Heart left ventricle (tissue), 16 donors: ENCODE data around the gene RAB33A. TPM values are rescaled to one million over a fixed set of nuclear protein-coding genes. Genes with fewer than 3 reads are reported as not detected.

Experiments used
- ATAC-seq, 4 donors: fragments of 200-7000 bp; cut with Tn5 transposase; one replicate each; pipeline ENCODE4 v1.9.1; 2020 to 2022; ENCODE audit warnings: moderate library complexity in 4 of 4, mild to moderate bottlenecking in 3 of 4, moderate number of reproducible peaks in 1 of 4
- DNase-seq, 5 donors: peaks; one replicate each; pipeline ENCODE4 v3.0.0-alpha.2; 2020
- H3K27ac ChIP-seq, 12 donors: fragments of 200-600 bp; sonication (generic) in 4 of 12; one replicate each; pipeline versions ENCODE4 v1.5.0 to v1.8.0; 2016 to 2022; ENCODE audit warnings: mild to moderate bottlenecking in 2 of 12
- H3K27me3 ChIP-seq, 9 donors: fragments of 200-600 bp; sonication (generic) in 2 of 9; one replicate each; pipeline versions ENCODE4 v1.5.1 to v1.8.0; 2016 to 2022; ENCODE audit warnings: mild to moderate bottlenecking in 3 of 9
- H3K36me3 ChIP-seq, 9 donors: fragments of 200-600 bp; sonication (generic) in 2 of 9; one replicate each; pipeline versions ENCODE4 v1.5.0 to v1.8.0; 2018 to 2022; ENCODE audit warnings: mild to moderate bottlenecking in 2 of 9
- H3K4me1 ChIP-seq, 12 donors: fragments of 200-600 bp; sonication (generic) in 4 of 12; one replicate each; pipeline versions ENCODE4 v1.5.0 to v1.8.0; 2016 to 2022; ENCODE audit warnings: mild to moderate bottlenecking in 3 of 12
- H3K4me3 ChIP-seq, 12 donors: fragments of 200-600 bp; sonication (generic) in 4 of 12; one replicate each; pipeline versions ENCODE4 v1.5.0 to v1.8.0; 2017 to 2022; ENCODE audit warnings: mild to moderate bottlenecking in 9 of 12, moderate library complexity in 4 of 12
- H3K9me3 ChIP-seq, 12 donors: fragments of 200-600 bp; sonication (generic) in 4 of 12; one replicate each; pipeline versions ENCODE4 v1.5.0 to v1.8.0; 2016 to 2022; ENCODE audit warnings: mild to moderate bottlenecking in 1 of 12
- POLR2A ChIP-seq, 2 donors: fragments of 450-650 bp; IDR thresholded peaks; one replicate each; pipeline ENCODE4 v1.6.1; 2017; ENCODE audit warnings: antibody characterized with exemption in 2 of 2, mild to moderate bottlenecking in 2 of 2, moderate library complexity in 2 of 2
- WGBS, 4 donors: extraction: QIAGEN DNeasy Blood & Tissue Kit in 2 of 4; methylation state at CpG; one replicate each; pipeline versions ENCODE4 v1.1.5 to v1.1.7; 2013 to 2018; 5-methylcytosine and 5-hydroxymethylcytosine counted together
- intact Hi-C, 10 donors: fragments of 100-400 bp; cut with DNase I; formaldehyde crosslinking; loops; one replicate each; pipeline versions ENCODE4 v1.11.1 to v1.14.2; 2022
- polyA plus RNA-seq, 2 donors: library from polyadenylated mRNA; stranded (reverse); fragments of 200-250 nt; gene quantifications; one replicate each; pipeline ENCODE4 v1.2.3, GENCODE V29; 2013
- total RNA-seq, 9 donors: library from RNA; depleted of rRNA in 2 of 9; stranded (reverse); fragments of >200 nt in 2 of 9; fragmentation: NEBNext Ultra II Directional in 3 of 9; extraction: Animal tissue kit (Norgen Biotek cat#: 25700) in 3 of 9; gene quantifications; one replicate each; pipeline versions ENCODE4 v1.1.0 to v1.2.4, GENCODE V29; 2016 to 2023
- TF ChIP-seq, protein P1 (sequence below), 12 donors: fragments of 200-600 bp; sonication (generic) in 4 of 12; IDR thresholded peaks; one replicate each; pipeline versions ENCODE4 v1.5.0 to v1.8.0; 2018 to 2022; ENCODE audit warnings: antibody characterized with exemption in 12 of 12, mild to moderate bottlenecking in 5 of 12
- donor health status: ischemic (EF 13 %, LVEDD 7.1; RV severe dilation, severe dysfunction).
- donor health status: healthy with polysubstance abuse.
- donor health status: DM: no; HTN: yes; CAD: no.
- donor health status: DM: no; HTN: no; CAD: no.
- donor health status: ischemic (EF 25% LVEDD 6.9; RV normal size, moderate dysfunction).
- donor health status: ischemic (EF 25% LVEDD 5.7; RV mildly dilated, moderate dysfunction).
- donor health status: healthy.
- donor health status: DM: yes; HTN: yes; CAD: no.
- donor health status: ischemic (EF 35%, LVEDD 5.7; RV mildly dilated, moderate dysfunction).
- donor health status: nonischemic (EF 11% LVEDD 7.7; RV severe dilation, severe dysfunction).
- donor health status: DM: yes; HTN: yes; CAD: no.
- donor health status: PGD.
- donor health status: ischemic (EF 29% LVEDD 5.4; RV normal size, mild dysfunction).
- donor health status: nonischemic (EF 23%, LVEDD 6.1; RV moderate dilation, normal function).

Gene RAB33A
- total and polyA plus RNA-seq, 11 donors = 0.23 to 7.9 (median 1.5) TPM

DNA sequence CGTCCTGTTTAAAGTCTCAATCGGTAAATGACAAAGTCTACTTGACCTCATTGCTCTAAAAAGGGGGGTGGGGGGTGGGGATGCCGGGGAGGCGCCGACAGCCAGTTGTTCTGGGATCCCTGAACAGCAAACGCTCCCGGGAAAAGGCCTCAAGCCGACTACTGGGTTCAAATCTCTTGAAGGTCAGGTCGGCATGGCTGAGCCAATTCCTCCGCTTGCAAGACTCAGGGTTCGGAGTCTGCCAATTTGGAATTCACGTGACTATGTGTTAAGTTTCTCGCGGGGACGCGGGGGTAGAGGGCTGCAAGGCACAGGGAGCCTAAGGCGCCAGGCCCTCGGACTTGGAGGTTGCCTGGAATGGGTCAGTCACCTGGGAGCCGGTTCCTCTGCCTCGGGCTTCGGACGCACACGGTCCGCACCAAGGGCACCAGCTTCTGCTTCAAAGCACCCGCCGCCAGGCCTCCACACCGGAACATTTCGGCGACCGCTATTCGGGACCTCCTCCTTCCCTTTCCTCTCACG, 6.5 kb upstream of the RAB33A start:
- DNase-seq (peak in 1 of 5 donors; percentile 39), ATAC-seq (peak in 1 of 4 donors; percentile 41)
- 0 to 37% (median 17%) methylated on average over 21 to 32 of the region's 32 CpGs for WGBS, 4 donors
- Histone ChIP-seq H3K4me1 (peaks cover 0 to 25% (median 10%) of the 10 kb centered on the region in 12 donors), H3K27me3 (peaks cover 0 to 4% (median 0%) of the 10 kb centered on the region in 9 donors), H3K9me3 (no peaks in the 10 kb centered on the region), H3K27ac (peak overlapping the region; percentile 80 to 97 (median 88)), H3K4me3 (peak overlapping the region; percentile 8 to 93 (median 68)), H3K36me3 (peaks cover 0 to 8% (median 0%) of the 10 kb centered on the region in 9 donors)
- intact Hi-C loops = loop anchor here in 2 of 10 donors (1.0 to 5.0 kb wide), 2 partner anchors 38 to 45 kb away; no protein-coding TSS in a partner anchor
- TF ChIP-seq, protein P1, sequence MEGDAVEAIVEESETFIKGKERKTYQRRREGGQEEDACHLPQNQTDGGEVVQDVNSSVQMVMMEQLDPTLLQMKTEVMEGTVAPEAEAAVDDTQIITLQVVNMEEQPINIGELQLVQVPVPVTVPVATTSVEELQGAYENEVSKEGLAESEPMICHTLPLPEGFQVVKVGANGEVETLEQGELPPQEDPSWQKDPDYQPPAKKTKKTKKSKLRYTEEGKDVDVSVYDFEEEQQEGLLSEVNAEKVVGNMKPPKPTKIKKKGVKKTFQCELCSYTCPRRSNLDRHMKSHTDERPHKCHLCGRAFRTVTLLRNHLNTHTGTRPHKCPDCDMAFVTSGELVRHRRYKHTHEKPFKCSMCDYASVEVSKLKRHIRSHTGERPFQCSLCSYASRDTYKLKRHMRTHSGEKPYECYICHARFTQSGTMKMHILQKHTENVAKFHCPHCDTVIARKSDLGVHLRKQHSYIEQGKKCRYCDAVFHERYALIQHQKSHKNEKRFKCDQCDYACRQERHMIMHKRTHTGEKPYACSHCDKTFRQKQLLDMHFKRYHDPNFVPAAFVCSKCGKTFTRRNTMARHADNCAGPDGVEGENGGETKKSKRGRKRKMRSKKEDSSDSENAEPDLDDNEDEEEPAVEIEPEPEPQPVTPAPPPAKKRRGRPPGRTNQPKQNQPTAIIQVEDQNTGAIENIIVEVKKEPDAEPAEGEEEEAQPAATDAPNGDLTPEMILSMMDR (IDR thresholded peaks at IDR 0.05) = no peak
- TF ChIP-seq POLR2A (IDR thresholded peaks at IDR 0.05) = no peak

DNA sequence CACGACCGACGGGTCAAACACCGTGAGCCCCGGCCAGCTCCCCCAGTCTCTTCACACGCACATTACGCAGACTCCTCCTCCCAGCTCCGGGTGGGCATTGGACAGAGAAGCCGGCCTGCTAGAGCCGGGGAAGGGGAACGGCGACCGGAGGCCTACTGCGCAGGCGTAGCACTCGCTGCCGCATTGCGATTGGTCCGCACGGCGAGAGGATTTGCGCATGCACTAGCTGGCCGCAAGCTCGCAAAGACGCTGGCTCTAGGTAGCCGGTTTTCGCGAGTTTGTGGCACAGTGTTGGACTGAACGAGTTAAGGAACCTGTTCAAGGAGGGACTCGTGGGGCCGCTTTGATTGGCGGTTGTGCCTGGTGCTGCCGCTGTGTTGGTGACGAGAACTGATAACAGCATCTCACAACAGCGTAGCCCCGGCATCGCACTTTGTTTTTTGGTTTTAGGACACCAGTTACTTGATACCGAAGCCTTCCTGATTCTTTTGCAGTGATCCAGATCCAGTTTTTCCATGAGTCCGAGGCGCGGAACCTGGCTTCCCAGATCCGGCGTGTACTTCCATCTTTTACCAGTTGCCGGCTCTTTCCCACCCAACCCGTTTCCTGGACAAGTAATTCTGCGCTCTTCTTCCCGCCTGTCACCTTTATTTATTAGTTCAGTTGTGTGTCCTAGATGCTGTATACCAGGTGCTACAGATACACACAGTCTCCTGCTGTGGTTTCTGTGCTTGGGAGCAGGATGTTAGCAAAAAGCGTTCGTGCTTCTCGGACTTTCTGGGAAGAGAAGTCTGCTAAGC, 5.9 kb upstream of the RAB33A start, which contains the start of gene AIFM1:
Gene AIFM1, minus strand, starts transcription at position 139 of the 800 bp plus-strand sequence. CDS start 185 bp downstream, outside the sequence.
- peak; percentile 97 to 98 (median 98) for ATAC-seq
- Histone ChIP-seq H3K9me3 (no peaks in the 10 kb centered on the region), H3K27me3 (peaks cover 0 to 4% (median 0%) of the 10 kb centered on the region in 9 donors), H3K27ac (peak within 1 kb of the TSS; percentile 80 to 97 (median 88)), H3K36me3 (peaks cover 0 to 8% (median 0%) of the 10 kb centered on the region in 9 donors), H3K4me1 (peaks cover 0 to 25% (median 12%) of the 10 kb centered on the region in 12 donors), H3K4me3 (peak within 1 kb of the TSS; percentile 8 to 93 (median 68))
- peak in 1 of 2 donors; percentile 61 for TF ChIP-seq POLR2A (IDR thresholded peaks at IDR 0.05)
- TF ChIP-seq, protein P1 (IDR thresholded peaks at IDR 0.05) = no peak
- intact Hi-C loops = loop anchor here in 2 of 10 donors (1.0 to 5.0 kb wide), 2 partner anchors 39 to 46 kb away; no protein-coding TSS in a partner anchor
- WGBS, 4 donors = 0 to 46% (median 23%) methylated on average over 48 to 50 of the region's 50 CpGs
- peak; percentile 91 to 95 (median 94) for DNase-seq

DNA sequence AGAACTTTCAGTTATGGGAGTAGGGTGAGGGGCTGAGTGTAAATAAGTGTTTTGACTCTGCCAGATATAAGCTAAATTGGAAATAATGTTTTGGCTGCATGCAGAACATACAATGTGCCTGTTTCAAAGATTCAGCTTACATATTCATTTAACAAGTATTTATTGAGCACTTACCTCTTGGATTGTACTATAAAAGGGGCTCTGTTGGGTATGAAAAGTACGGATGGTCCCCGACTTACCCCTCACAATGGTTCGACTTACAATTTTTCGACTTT, 5.3 kb upstream of the RAB33A start:
- peak overlapping the region; percentile 80 to 97 (median 88) for H3K27ac ChIP-seq
- H3K4me1 ChIP-seq = peaks cover 0 to 25% (median 12%) of the 10 kb centered on the region in 12 donors
- no peak for DNase-seq
- intact Hi-C loops = loop anchor here in 1 of 10 donors (5.0 kb wide), 1 partner anchor 39 kb away; no protein-coding TSS in a partner anchor
- H3K9me3 ChIP-seq = no peaks in the 10 kb centered on the region
- H3K36me3 ChIP-seq = peaks cover 0 to 8% (median 0%) of the 10 kb centered on the region in 9 donors
- no peak for ATAC-seq
- H3K4me3 ChIP-seq = peak overlapping the region in 11 of 12 donors; percentile 44 to 93 (median 69)
- TF ChIP-seq POLR2A (IDR thresholded peaks at IDR 0.05) = no peak
- TF ChIP-seq, protein P1 (IDR thresholded peaks at IDR 0.05) = no peak
- H3K27me3 ChIP-seq = peaks cover 0 to 4% (median 0%) of the 10 kb centered on the region in 9 donors
- 0 to 42% (median 19%) methylated on average over 4 of the region's 4 CpGs for WGBS, 4 donors

DNA sequence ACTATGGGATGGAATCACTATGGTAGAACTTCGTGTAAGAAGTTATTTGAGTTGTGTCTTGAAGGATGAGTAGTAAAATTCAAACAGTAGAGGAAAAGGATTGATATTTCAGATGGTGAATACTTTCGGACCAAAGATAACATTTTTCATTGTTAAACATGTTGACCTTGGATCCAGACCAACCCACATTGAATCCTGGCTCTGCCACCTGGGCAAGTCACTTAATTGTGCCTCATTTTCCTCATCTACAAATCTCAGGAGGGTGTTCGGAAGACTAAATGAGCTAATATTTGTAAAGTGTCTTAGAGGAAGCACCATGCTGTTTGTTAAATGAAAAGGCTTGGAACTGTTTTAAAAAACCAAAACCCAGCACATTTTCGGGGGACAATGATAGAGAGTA, 4.7 kb upstream of the RAB33A start:
- no peak for ATAC-seq
- peaks cover 0 to 26% (median 11%) of the 10 kb centered on the region in 12 donors for H3K4me1 ChIP-seq
- peak overlapping the region in 4 of 12 donors; percentile 87 to 90 (median 90) for H3K27ac ChIP-seq
- TF ChIP-seq, protein P1 (IDR thresholded peaks at IDR 0.05) = no peak
- no peak for TF ChIP-seq POLR2A (IDR thresholded peaks at IDR 0.05)
- H3K36me3 ChIP-seq = peaks cover 0 to 8% (median 0%) of the 10 kb centered on the region in 9 donors
- no peaks in the 10 kb centered on the region for H3K9me3 ChIP-seq
- peaks cover 0 to 4% (median 0%) of the 10 kb centered on the region in 9 donors for H3K27me3 ChIP-seq
- intact Hi-C loops = loop anchor here in 1 of 10 donors (5.0 kb wide), 1 partner anchor 40 kb away; no protein-coding TSS in a partner anchor
- DNase-seq = no peak
- WGBS, 4 donors = 57 to 67% (median 62%) methylated on average over 4 of the region's 4 CpGs
- peak overlapping the region in 5 of 12 donors; percentile 68 to 93 (median 70) for H3K4me3 ChIP-seq
